CD4-positive, alpha-beta T cell treated with Interleukin-4 for 4 hours (primary cell): ENCODE data around the gene ABCA4.
A peak's percentile ranks its signal among the peaks of the same experiment; 100 is the strongest.

Source experiments
- DNase-seq: peaks from one replicate; pipeline ENCODE4 v3.0.0-alpha.2; 2020

ABCA4 gene

DNA sequence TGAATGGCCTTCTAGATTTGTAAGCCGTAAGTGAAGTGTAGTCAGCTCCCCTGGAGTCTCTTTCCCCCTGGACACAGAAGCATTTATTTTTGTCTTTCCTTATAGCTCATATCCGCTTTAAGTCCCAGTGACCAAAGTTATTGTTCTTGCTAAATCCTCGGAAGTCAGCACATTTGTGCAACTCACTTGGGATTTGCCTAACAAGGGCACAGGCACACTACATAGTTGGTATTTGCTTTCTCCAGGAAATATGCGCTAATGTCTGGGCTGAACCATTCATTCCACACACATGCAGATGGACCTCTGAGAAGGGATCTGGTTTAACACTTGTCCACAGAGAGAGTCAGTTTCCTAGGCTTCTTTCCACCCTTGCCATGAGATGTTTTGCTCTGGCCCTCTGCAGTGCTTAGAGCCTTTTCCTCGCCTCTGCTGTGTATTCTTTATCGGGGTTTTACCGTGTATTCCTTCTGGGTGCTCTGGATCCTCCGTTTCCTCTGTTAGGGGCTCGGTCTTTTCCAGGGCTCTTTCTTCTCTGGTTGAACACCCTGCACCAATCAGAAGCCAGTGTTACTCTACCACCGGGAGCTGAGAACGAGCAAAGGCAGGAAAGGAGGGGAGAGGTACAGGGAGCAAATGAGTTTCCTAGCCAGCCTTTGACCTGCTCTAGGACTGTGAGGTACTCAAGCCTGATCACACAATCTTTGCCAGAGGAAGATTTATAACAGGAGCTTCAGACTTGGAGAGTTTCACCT is 72.4 kb downstream of the ABCA4 start:
- no peak for DNase-seq

- DNase-seq: no peak
Measured at GRCh38 chr1:94047949-94048348, 73.0 kb downstream of the ABCA4 start.

- DNase-seq: peak; percentile 11
Measured at GRCh38 chr1:94045465-94046056, 75.4 kb downstream of the ABCA4 start.

DNA sequence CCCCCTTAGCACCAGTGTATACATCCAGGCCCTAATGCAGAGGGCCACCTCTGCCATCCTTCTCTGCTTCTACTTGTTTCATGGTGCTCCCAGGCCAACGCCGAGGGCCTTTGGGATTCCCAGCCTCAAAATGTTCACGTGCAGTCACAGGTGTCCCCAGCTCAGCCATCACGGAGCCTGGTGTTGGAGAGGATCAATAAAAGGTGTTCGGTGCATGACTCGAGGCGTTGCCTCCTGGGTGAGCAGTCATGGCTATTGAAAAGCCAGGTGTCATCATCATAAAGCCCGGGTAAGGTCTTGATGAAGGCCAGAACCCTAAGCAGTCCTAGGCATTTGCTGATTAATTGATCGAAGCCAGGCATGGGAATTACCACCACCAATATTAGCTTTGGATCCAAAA is 76.1 kb downstream of the ABCA4 start:
- DNase-seq: no peak

- DNase-seq: no peak
Measured at GRCh38 chr1:94044290-94044790, 76.6 kb downstream of the ABCA4 start.

DNA sequence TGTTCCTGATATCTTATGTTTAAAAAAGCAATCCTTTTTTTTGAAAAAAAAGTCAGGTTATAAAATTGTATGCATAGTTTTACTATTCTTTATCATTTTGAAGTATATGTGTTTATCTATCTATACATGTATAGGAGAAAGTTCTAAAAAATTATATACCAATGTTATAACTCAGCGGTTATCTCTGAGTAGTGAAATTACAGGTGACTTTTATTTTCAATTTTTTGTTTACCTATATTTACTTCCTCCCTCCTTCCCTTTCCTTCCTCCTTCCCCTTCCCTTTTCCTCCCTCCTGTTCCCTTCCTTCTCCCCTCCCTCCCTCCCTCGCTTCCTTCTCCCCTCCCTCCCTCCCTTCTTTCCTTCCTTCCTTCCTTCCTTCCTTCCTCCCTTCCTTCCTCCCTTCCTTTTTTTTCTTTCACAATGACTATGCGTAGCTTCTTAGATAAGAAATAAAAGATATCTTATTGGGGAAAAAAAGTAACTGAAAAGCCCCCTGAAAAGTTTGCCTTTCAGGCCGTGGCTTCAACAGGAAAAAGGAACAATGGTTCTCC is 77.1 kb downstream of the ABCA4 start:
- DNase-seq: no peak

DNA sequence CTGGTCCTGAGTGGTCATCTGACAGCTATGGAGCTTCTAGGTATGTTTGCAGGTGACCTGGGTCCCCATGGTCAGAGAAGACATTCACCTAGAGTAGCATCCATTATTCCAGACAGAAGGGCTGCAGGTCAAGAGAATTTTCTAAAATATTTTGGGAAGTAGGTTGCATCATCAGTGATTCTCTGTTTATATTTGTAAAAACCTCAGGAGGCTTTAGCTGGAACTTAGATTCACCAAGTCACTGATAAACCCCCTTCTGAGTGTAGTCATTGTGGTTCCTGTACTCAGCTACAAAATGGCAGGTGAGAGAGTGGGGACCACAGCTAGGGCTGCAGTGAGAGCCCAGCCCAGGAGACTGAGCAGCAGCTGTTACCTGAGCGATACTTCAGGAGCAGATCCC is 78.6 kb downstream of the ABCA4 start:
- DNase-seq: no peak

GRCh38 chr1:94039871-94040569 is 80.9 kb downstream of the ABCA4 start:
- no peak for DNase-seq

DNA sequence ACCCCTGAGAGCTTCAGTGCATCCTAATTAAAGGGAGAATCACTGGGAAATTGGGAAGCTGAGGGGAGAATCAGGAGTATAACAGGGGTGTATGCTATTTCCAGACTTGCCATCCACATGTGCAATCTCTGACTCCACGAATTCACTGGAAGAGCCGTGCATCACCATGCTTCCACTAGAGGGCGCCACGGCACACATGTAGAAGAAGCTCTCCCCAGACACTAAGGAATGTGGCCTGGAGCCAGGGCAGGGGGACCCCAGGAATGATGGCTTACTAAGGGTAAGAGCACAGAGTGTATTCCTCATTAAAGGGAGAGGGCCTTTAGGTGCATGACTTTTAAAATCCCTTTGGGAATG is 81.5 kb downstream of the ABCA4 start:
- peak; percentile 35 for DNase-seq

DNA sequence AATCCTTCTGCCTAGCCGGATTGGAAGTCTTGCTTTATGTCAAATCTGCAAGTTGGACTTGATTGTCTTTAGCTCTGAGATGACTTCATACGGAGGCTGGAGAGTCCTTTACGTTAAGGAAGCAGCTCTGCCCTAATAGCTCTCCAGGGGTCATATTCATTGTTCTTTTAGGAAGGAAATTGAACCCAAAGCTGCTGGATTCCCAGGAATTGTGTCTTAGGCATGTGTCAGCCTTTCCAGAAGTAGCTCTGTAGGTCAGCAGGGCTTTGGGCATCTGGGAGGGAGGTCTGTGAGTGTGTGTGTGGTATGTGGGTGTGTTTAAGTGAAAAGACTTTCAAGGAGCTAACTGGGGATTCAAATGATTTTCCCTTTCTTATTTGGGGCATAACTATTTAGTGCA is 82.4 kb downstream of the ABCA4 start:
- no peak for DNase-seq

DNA sequence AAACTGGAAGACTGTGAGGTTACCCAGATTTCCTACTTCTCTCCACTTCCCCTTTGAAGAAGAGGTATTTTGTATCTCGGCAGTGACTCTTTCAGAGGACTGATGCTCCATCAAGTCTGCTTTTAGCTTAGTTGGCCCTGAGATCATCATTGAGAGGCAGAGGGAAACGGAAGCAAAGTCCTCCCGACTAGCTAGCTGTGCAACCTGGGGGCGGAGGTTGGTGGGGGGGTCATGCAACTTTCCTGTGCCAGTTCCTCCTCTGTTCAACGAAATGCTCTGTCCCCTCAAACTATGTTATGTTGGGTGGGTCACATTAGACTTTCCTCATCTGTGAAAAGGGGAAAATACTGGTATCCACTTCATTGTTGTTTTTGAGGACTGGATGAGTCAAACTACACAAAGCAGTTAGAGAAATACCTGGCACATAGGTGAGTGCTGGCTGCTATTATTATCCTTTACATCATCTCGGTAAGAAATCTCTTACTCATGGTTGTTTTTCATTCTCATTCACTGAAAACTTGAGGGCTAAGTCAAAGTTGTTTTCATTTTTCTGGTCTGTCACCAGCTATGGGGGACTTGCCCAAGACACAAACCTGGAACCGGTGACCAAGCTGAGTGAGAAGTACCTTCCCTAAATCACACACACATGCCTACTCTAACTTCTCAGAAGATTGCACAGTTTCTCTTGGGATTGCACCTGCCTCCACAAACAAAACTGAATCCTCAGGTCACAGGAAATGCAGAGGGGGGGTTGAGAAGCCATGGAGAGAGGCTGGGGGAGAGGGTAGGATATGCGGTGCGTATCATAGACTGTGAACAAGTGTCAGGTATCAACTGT is 83.3 kb downstream of the ABCA4 start:
- DNase-seq: no peak

DNA sequence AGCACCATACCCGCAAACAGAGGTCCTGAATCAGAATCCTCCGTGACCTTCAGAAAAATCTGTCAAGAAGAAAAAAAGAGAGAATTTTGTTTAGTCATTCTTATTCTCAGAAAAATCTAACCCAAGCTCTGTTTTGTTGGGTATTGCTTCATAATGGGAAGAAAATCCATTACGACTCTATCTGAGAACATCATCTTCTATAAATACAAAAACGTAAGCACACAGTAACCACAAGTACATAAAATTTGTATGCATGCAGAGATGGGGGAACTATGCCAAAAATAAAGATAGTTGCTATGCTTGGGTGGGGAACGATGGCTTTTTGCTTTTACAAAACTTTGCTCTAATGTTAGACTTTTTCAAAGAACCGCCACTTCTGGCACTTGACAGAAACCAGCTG is 84.2 kb downstream of the ABCA4 start:
- no peak for DNase-seq

- no peak for DNase-seq
Measured at GRCh38 chr1:94033849-94034248, 87.1 kb downstream of the ABCA4 start.

GRCh38 chr1:94032637-94033036 is 88.3 kb downstream of the ABCA4 start:
- DNase-seq: no peak

DNA sequence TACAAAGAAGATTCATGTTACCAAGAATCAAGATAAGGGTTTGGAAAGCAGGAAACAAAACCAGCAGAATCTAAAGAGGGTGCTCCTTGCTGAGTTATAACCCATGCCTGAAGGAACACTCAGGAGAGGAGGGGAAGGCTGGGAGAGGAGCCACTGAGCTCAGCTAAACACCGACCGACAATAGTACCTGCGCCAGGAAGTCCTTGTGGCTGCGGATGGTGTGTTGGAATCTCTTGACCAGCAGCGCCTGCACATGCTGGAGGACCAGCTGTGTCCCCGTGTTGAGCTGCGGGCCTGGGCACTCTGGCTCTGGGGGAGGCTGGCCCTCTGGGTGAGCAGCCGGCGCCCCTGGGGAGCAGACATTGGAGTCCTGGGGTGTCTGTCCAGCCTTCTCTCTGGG is 89.4 kb downstream of the ABCA4 start:
- DNase-seq: no peak

DNA sequence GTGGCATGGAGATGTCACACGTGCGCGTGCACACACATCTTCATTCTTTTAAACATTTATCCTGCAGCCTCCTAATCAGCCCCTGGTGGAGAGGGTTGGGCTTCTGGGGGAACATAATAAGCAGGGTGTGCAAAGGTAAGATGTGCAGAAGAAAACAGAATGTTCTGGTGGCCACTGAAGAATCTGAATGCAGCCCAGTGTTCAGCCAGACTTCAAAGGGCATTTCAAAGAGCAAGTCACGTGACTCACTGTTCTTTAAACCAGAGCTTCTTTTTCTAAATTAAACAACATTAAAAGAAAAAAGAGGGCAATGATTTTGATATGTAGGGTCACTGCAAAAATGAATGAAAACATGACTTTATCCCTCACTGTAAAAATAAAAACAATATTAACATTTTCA is 89.8 kb downstream of the ABCA4 start:
- DNase-seq: no peak

GRCh38 chr1:94029130-94029993 is 91.6 kb downstream of the ABCA4 start:
- DNase-seq: no peak

GRCh38 chr1:94027721-94028515 is 93.0 kb downstream of the ABCA4 start:
- no peak for DNase-seq

- no peak for DNase-seq
Measured at GRCh38 chr1:94026619-94027380, 94.1 kb downstream of the ABCA4 start.
